Stomach (tissue), 4 donors: ENCODE measurements around the gene FCRL2.

Source experiments
- POLR2A ChIP-seq, 4 donors: fragments of 450-650 bp; IDR thresholded peaks; one replicate each; pipeline ENCODE4 v1.6.1; 2016; ENCODE audit warnings: antibody characterized with exemption in 4 of 4, control low read depth in 2 of 4, mild to moderate bottlenecking in 1 of 4, moderate library complexity in 1 of 4
- TF ChIP-seq, protein P1 (sequence below), 7 experiments: fragments of 450-650 bp in 4 of 7; fragments of 200-600 bp in 3 of 7; sonication (generic) in 3 of 7; IDR thresholded peaks; one replicate each; pipeline ENCODE4 v1.5.1; 2016 to 2019; ENCODE audit warnings: antibody characterized with exemption in 7 of 7, control low read depth in 2 of 7, mild to moderate bottlenecking in 1 of 7

DNA sequence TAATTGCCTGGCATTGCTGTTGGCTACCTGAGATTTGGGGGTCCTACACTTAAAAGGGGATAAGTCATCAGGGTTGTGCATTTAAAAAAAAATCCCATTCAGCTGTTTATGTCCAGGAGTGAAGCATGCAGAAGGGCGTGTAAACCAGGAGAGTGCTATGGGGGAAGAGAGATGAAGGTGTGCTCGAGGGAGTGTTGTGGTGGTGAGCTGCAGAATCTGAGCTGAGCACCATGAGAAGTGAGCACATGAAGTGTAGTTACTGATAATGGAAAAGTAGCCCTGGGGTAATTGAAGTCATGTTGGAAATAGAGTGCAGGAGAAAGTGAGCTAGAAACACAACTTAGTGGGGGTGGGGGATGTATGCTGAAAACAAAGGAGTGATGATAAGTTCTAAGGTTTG is 42.3 kb upstream of the FCRL2 start:
- TF ChIP-seq POLR2A (IDR thresholded peaks at IDR 0.05), result no peak
- TF ChIP-seq, protein P1, sequence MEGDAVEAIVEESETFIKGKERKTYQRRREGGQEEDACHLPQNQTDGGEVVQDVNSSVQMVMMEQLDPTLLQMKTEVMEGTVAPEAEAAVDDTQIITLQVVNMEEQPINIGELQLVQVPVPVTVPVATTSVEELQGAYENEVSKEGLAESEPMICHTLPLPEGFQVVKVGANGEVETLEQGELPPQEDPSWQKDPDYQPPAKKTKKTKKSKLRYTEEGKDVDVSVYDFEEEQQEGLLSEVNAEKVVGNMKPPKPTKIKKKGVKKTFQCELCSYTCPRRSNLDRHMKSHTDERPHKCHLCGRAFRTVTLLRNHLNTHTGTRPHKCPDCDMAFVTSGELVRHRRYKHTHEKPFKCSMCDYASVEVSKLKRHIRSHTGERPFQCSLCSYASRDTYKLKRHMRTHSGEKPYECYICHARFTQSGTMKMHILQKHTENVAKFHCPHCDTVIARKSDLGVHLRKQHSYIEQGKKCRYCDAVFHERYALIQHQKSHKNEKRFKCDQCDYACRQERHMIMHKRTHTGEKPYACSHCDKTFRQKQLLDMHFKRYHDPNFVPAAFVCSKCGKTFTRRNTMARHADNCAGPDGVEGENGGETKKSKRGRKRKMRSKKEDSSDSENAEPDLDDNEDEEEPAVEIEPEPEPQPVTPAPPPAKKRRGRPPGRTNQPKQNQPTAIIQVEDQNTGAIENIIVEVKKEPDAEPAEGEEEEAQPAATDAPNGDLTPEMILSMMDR (IDR thresholded peaks at IDR 0.05), result no peak
